Measurements from ENCODE around the gene OR2D2.

- no peak for TF ChIP-seq POLR2A (IDR thresholded peaks at IDR 0.05; ENCODE audit: low read depth, low read length)
- no peak for TF ChIP-seq POLR2AphosphoS5 (IDR thresholded peaks at IDR 0.05; ENCODE audit: low read depth, low read length)
These were observed 47.9 kb downstream of the OR2D2 start for GRCh38 chr11:6844356-6844755.
